ENCODE data around the gene NCKAP5L. TPM values are rescaled to one million over a fixed set of nuclear protein-coding genes. Genes with fewer than 3 reads are reported as not detected.

NCKAP5L gene
- total and polyA plus RNA-seq, 2 of the 8 experiments (the other 6 are each of a cell fraction or from before 2014, with no cell fraction given) = 9.4 to 27.9 TPM

DNA sequence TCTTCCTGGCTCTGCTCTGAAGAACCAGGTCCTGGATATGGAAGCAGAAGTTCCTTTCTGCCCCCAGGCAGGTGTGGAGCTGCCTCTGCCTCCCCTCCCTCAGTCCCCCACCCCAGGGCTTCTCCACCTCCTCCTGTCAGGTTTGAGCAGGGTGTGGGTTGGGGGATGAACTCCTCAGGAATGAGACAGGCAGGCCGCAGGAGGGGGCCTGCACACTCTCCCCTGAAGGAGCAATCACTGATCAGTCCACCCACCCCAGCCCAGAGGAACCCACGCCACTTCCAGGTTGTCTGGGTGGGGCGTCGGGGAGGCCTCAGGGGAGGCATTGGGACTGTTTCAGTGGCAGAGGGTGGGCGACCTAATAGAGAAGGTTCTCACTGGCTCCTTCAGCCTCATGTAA, 48.9 kb upstream of the NCKAP5L start (continued):
- TF ChIP-seq POU5F1 (IDR thresholded peaks at IDR 0.05; ENCODE audit: low read depth, low read length) (no peak), NRF1 (IDR thresholded peaks at IDR 0.05; ENCODE audit: low read depth, low read length) (no peak), KDM5A (IDR thresholded peaks at IDR 0.05; ENCODE audit: low read length) (no peak), JUN (IDR thresholded peaks at IDR 0.05; ENCODE audit: low read depth, low read length) (no peak), HDAC2 (IDR thresholded peaks at IDR 0.05; ENCODE audit: borderline replicate concordance in 1 of 2, low read depth in 2 of 2, low read length in 2 of 2) (no peak), GABPA (IDR thresholded peaks at IDR 0.05; ENCODE audit: borderline replicate concordance, insufficient read depth, low read length) (no peak), POLR2AphosphoS5 (IDR thresholded peaks at IDR 0.05; ENCODE audit: low read depth, low read length) (no peak), SP4 (IDR thresholded peaks at IDR 0.05; ENCODE audit: low read length) (no peak)
- TF ChIP-seq, protein P1, sequence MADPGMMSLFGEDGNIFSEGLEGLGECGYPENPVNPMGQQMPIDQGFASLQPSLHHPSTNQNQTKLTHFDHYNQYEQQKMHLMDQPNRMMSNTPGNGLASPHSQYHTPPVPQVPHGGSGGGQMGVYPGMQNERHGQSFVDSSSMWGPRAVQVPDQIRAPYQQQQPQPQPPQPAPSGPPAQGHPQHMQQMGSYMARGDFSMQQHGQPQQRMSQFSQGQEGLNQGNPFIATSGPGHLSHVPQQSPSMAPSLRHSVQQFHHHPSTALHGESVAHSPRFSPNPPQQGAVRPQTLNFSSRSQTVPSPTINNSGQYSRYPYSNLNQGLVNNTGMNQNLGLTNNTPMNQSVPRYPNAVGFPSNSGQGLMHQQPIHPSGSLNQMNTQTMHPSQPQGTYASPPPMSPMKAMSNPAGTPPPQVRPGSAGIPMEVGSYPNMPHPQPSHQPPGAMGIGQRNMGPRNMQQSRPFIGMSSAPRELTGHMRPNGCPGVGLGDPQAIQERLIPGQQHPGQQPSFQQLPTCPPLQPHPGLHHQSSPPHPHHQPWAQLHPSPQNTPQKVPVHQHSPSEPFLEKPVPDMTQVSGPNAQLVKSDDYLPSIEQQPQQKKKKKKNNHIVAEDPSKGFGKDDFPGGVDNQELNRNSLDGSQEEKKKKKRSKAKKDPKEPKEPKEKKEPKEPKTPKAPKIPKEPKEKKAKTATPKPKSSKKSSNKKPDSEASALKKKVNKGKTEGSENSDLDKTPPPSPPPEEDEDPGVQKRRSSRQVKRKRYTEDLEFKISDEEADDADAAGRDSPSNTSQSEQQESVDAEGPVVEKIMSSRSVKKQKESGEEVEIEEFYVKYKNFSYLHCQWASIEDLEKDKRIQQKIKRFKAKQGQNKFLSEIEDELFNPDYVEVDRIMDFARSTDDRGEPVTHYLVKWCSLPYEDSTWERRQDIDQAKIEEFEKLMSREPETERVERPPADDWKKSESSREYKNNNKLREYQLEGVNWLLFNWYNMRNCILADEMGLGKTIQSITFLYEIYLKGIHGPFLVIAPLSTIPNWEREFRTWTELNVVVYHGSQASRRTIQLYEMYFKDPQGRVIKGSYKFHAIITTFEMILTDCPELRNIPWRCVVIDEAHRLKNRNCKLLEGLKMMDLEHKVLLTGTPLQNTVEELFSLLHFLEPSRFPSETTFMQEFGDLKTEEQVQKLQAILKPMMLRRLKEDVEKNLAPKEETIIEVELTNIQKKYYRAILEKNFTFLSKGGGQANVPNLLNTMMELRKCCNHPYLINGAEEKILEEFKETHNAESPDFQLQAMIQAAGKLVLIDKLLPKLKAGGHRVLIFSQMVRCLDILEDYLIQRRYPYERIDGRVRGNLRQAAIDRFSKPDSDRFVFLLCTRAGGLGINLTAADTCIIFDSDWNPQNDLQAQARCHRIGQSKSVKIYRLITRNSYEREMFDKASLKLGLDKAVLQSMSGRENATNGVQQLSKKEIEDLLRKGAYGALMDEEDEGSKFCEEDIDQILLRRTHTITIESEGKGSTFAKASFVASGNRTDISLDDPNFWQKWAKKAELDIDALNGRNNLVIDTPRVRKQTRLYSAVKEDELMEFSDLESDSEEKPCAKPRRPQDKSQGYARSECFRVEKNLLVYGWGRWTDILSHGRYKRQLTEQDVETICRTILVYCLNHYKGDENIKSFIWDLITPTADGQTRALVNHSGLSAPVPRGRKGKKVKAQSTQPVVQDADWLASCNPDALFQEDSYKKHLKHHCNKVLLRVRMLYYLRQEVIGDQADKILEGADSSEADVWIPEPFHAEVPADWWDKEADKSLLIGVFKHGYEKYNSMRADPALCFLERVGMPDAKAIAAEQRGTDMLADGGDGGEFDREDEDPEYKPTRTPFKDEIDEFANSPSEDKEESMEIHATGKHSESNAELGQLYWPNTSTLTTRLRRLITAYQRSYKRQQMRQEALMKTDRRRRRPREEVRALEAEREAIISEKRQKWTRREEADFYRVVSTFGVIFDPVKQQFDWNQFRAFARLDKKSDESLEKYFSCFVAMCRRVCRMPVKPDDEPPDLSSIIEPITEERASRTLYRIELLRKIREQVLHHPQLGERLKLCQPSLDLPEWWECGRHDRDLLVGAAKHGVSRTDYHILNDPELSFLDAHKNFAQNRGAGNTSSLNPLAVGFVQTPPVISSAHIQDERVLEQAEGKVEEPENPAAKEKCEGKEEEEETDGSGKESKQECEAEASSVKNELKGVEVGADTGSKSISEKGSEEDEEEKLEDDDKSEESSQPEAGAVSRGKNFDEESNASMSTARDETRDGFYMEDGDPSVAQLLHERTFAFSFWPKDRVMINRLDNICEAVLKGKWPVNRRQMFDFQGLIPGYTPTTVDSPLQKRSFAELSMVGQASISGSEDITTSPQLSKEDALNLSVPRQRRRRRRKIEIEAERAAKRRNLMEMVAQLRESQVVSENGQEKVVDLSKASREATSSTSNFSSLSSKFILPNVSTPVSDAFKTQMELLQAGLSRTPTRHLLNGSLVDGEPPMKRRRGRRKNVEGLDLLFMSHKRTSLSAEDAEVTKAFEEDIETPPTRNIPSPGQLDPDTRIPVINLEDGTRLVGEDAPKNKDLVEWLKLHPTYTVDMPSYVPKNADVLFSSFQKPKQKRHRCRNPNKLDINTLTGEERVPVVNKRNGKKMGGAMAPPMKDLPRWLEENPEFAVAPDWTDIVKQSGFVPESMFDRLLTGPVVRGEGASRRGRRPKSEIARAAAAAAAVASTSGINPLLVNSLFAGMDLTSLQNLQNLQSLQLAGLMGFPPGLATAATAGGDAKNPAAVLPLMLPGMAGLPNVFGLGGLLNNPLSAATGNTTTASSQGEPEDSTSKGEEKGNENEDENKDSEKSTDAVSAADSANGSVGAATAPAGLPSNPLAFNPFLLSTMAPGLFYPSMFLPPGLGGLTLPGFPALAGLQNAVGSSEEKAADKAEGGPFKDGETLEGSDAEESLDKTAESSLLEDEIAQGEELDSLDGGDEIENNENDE (IDR thresholded peaks at IDR 0.05; ENCODE audit: insufficient replicate concordance, low read length) = no peak
- TF ChIP-seq, protein P2, sequence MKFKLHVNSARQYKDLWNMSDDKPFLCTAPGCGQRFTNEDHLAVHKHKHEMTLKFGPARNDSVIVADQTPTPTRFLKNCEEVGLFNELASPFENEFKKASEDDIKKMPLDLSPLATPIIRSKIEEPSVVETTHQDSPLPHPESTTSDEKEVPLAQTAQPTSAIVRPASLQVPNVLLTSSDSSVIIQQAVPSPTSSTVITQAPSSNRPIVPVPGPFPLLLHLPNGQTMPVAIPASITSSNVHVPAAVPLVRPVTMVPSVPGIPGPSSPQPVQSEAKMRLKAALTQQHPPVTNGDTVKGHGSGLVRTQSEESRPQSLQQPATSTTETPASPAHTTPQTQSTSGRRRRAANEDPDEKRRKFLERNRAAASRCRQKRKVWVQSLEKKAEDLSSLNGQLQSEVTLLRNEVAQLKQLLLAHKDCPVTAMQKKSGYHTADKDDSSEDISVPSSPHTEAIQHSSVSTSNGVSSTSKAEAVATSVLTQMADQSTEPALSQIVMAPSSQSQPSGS (IDR thresholded peaks at IDR 0.05; ENCODE audit: low read length) = no peak

All from H1 (cell line).